NCI-H510A (cell line): ENCODE results near the gene RUNX2.

ENCODE experiments used
- DNase-seq: peaks from one replicate; lab custom pipeline; 2025; lab: John Stamatoyannopoulos, UW

RUNX2 gene

GRCh38 chr6:45433533-45434380 is 105.6 kb downstream of the RUNX2 start:
- no peak for DNase-seq

DNA sequence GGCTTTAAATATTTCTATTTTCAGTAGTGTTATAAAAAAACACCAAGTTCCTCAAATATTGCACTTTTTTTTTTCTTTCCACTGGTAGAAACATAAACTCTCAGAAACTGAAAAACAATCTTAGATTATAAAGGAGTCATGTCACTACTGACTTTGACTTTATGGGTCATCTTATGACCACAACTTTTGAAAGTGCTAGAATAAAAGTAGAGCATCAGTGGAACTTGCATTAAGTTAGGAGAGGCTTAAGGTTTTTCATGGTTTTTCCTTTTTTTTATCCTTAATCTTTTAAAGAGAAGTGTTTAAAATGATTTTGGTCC is 106.2 kb downstream of the RUNX2 start:
- no peak for DNase-seq

DNA sequence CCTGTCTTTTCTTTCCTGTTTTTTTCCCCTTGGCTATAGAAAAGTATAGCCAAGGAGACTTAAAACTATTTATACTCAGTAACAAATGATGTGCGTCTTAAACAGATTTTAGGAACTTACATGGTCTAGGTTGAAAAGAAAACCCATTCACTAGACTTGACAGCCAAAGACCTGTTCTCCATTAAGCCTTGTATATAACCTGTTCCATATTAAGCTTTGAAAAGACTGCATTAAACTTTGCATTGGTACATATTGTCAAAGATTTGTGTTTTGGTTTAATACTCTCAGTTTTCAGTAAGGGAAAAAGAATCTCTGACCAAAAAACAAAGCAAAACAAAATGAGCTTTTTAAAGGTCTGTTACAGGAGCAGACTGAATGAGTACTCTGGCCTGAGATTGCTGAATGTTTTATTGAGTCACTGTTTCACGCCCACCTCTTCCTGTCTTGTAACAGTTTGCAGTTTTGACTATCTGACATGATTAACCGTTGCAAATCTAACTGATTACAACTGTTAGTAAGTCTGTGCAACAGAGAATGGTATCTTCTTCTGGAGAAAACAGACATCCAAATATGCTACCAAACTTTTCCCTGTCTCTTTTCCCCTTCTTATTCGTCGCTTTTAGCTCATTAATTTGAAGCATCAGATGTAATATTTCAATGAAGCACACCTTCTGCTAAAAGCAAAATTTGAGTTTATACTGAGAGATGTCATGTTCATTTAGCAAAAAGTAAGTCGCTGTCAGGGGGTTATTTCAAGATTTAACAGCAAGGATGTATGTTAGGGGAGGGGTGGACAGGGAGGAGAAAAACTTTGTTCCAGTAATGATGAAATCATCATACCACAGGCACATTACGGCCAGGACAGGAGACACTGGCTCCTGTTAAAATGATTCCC is 108.7 kb downstream of the RUNX2 start:
- no peak for DNase-seq

- no peak for DNase-seq
Measured at GRCh38 chr6:45437439-45437815, 109.3 kb downstream of the RUNX2 start.

DNA sequence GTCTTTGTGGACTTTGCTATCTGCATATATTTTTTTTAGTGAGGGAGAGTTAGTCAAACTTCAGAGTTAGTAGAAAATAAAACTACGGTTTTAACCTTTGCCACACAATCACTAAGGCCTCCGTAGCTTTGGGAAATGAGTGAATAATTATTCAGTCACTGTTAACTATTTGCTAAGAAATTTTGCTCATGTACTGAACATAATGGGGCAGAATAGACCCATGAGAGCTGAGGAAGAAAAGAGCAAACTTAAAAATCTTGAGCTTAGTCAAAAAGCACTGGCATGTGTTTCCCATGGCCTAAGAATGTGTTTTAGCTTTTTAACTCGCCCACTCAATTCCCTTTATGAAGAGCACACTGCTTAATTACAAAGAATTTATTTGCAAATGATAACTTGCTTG is 110.0 kb downstream of the RUNX2 start:
- DNase-seq, result no peak

GRCh38 chr6:45438849-45439406 is 110.8 kb downstream of the RUNX2 start:
- DNase-seq, result no peak

GRCh38 chr6:45439459-45439858 is 111.3 kb downstream of the RUNX2 start:
- no peak for DNase-seq

GRCh38 chr6:45439861-45440388 is 111.8 kb downstream of the RUNX2 start:
- DNase-seq, result no peak

- DNase-seq, result no peak
Measured at GRCh38 chr6:45441851-45442453, 113.8 kb downstream of the RUNX2 start.

DNA sequence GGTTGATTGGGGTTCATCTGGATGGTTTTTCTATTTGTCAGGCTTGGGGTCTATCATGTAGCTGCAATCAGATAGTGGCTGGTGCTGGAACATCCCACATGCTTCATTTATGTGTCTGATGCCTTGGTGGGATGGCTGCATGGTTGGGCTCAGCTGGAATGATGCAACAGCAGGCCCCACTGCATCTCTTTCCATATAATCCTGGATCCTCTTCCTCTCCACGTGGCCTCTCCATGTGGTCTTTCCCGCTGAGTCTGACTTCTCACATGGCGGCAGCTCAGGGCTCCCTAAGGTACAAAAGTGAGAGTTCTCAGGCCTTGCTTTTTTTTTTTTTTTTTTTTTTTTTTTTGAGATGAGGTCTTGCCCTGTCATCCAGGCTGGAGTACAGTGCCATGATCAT is 114.6 kb downstream of the RUNX2 start:
- no peak for DNase-seq

GRCh38 chr6:45445364-45445748 is 117.2 kb downstream of the RUNX2 start:
- DNase-seq, result no peak

GRCh38 chr6:45445749-45446549 is 117.8 kb downstream of the RUNX2 start:
- peak; percentile 78 for DNase-seq

DNA sequence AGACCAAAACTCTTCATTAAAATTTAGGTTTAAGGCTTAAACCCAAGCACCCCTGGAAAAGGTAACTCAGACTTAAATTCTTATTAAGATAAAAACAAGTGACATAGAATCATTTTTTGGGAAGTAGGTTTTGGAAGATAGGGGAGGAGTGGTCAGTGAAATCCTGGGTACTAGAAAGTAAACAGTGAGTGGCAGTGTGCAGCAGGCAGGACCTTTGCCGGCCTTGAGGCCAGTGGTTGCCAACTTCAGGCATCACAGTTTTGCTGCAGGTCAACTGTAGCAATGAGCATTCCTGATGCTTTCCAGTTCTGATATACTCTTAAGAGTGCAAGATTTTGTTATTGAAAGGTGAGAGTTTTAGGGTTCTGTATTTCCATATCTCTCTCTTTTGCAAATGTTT is 118.9 kb downstream of the RUNX2 start:
- no peak for DNase-seq

GRCh38 chr6:45447716-45448115 is 119.6 kb downstream of the RUNX2 start:
- DNase-seq, result no peak

GRCh38 chr6:45448417-45449389 is 120.6 kb downstream of the RUNX2 start:
- DNase-seq, result no peak

DNA sequence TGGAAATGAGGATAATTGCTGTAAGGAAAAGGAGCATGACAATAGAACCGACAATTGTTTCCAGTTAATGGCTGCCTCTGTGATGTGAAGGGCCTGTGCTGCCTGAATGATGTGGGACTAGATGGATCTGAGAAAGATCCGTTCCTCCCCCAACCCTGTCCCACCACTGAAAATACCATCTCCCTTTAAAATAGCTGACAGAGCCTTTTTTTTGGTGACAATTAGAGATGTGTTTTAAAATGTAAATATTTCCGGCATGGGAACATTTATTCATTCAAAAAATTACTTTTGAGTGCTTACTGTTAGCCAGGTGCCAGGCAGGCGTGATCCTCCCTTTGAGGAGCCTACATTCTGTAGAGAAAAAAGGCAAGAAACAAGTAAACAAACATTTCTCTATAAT is 122.0 kb downstream of the RUNX2 start:
- no peak for DNase-seq

GRCh38 chr6:45450831-45451230 is 122.7 kb downstream of the RUNX2 start:
- DNase-seq, result no peak

- no peak for DNase-seq
Measured at GRCh38 chr6:45454008-45454911, 126.1 kb downstream of the RUNX2 start.

GRCh38 chr6:45455408-45455807 is 127.3 kb downstream of the RUNX2 start:
- DNase-seq, result no peak
